Neural progenitor cell (in vitro differentiated cells): ENCODE measurements around the gene GABRG3. TPM values are rescaled to one million over a fixed set of nuclear protein-coding genes. Genes with fewer than 3 reads are reported as not detected.

Experiments
- DNase-seq: peaks from one replicate; pipeline ENCODE4 v3.0.0-alpha.2; 2016; ENCODE audit warnings: low spot score
- H2AFZ ChIP-seq: fragments of 200-600 bp; sonication (generic); replicated peaks from 2 replicates; pipeline ENCODE4 v1.6.1; 2016; ENCODE audit warnings: antibody characterized with exemption
- H3F3A ChIP-seq: fragments of 200-600 bp; sonication (generic); 2 replicates; pipeline ENCODE4 v1.6.1; 2016; ENCODE audit warnings: antibody characterized with exemption, low read depth
- H3K27ac ChIP-seq: fragments of 200-600 bp; sonication (generic); 2 replicates; pipeline ENCODE4 v1.5.1; 2016; ENCODE audit warnings: mild to moderate bottlenecking
- H3K27me3 ChIP-seq: fragments of 200-600 bp; sonication (generic); 2 replicates; pipeline ENCODE4 v1.6.1; 2016; ENCODE audit warnings: mild to moderate bottlenecking, moderate library complexity
- H3K36me3 ChIP-seq: fragments of 200-600 bp; sonication (generic); 2 replicates; pipeline ENCODE4 v1.5.1; 2016
- H3K4me1 ChIP-seq: fragments of 200-600 bp; sonication (generic); 2 replicates; pipeline ENCODE4 v1.6.1; 2016; ENCODE audit warnings: mixed run types
- H3K4me2 ChIP-seq: fragments of 200-600 bp; sonication (generic); 2 replicates; pipeline ENCODE4 v1.6.1; 2016
- H3K4me3 ChIP-seq: fragments of 200-600 bp; sonication (generic); 2 replicates; pipeline ENCODE4 v1.5.1; 2016
- H3K79me2 ChIP-seq: fragments of 200-600 bp; sonication (generic); 2 replicates; pipeline ENCODE4 v1.6.1; 2016; ENCODE audit warnings: low read depth
- H3K9ac ChIP-seq: fragments of 200-600 bp; sonication (generic); 2 replicates; pipeline ENCODE4 v1.6.1; 2016
- H3K9me3 ChIP-seq: fragments of 200-600 bp; sonication (generic); 2 replicates; pipeline ENCODE4 v1.5.1; 2016; ENCODE audit warnings: low read depth
- H4K20me1 ChIP-seq: fragments of 200-600 bp; sonication (generic); 2 replicates; pipeline ENCODE4 v1.6.1; 2016; ENCODE audit warnings: low read depth
- H3K27ac Mint-ChIP-seq: 3 replicates; pipeline ENCODE4 v1.8.0; 2021; ENCODE audit warnings: mixed read lengths
- H3K27me3 Mint-ChIP-seq: 2 replicates; pipeline ENCODE4 v1.8.0; 2022; ENCODE audit warnings: low read depth, mild to moderate bottlenecking, inconsistent platforms, moderate library complexity, mixed read lengths; ENCODE audit not compliant: insufficient read depth
- H3K36me3 Mint-ChIP-seq: 3 replicates; pipeline ENCODE4 v1.8.0; 2021; ENCODE audit warnings: mixed read lengths
- H3K4me1 Mint-ChIP-seq: 3 replicates; pipeline ENCODE4 v1.8.0; 2021; ENCODE audit warnings: mixed read lengths
- H3K4me3 Mint-ChIP-seq: 3 replicates; pipeline ENCODE4 v1.8.0; 2021; ENCODE audit warnings: mild to moderate bottlenecking, moderate library complexity, mixed read lengths
- H3K9me3 Mint-ChIP-seq: 3 replicates; pipeline ENCODE4 v1.8.0; 2020; ENCODE audit warnings: mixed read lengths
- EZH2 ChIP-seq: fragments of 200-600 bp; sonication (generic); IDR thresholded peaks from 2 replicates; pipeline ENCODE4 v1.6.1; 2017; ENCODE audit warnings: antibody characterized with exemption, mild to moderate bottlenecking, moderate library complexity
- EZH2phosphoT487 ChIP-seq: fragments of 200-600 bp; sonication (generic); IDR thresholded peaks from 2 replicates; pipeline ENCODE4 v1.6.1; 2017; ENCODE audit warnings: antibody characterized with exemption
- small RNA-seq: library from RNA; depleted of rRNA; stranded (forward); fragments of <200 nt; gene quantifications from one replicate; pipeline ENCODE3, GENCODE V24; 2015
- total RNA-seq: library from RNA; depleted of rRNA; stranded (reverse); fragments of >200 nt; gene quantifications from 2 replicates; pipeline ENCODE4 v1.2.3, GENCODE V29; 2015; ENCODE audit warnings: low replicate concordance
- TF ChIP-seq, protein P1 (sequence below): fragments of 200-600 bp; sonication (generic); IDR thresholded peaks from 2 replicates; pipeline ENCODE4 v1.5.1; 2017; ENCODE audit warnings: antibody characterized with exemption, mild to moderate bottlenecking

The GABRG3 gene
- total RNA-seq, 1 donor from 2014 or later, result 3.4 TPM

DNA sequence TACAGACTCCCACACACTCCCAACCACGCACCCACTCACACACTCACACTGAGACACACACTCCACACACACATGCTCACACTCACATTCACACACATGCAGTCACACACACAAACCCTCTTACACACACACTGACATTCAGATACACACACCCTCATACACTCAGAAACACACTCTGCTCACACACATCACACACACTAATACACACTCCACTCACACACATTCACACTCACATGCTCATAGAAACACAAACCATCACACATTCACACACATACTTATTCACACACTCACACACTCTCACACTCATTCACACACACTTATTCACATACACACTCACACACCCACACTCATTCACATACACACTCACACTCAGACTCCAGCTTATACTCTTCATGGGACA is 618.8 kb downstream of the GABRG3 start:
- Histone ChIP-seq H3K27me3 (no peaks in the 10 kb centered on the region), H3F3A (no peaks in the 10 kb centered on the region), H3K27ac (no peak overlapping the region), H3K4me1 (peaks cover 11% of the 10 kb centered on the region), H3K79me2 (no peaks in the 10 kb centered on the region), H4K20me1 (no peaks in the 10 kb centered on the region), H3K9me3 (no peaks in the 10 kb centered on the region), H2AFZ (no peak overlapping the region), H3K36me3 (no peaks in the 10 kb centered on the region), H3K4me2 (no peak overlapping the region), H3K4me3 (no peak overlapping the region), H3K9ac (no peak overlapping the region)
- Mint-ChIP-seq H3K27me3 (peaks cover 9% of the 10 kb centered on the region), H3K4me3 (no peak overlapping the region), H3K36me3 (no peaks in the 10 kb centered on the region), H3K4me1 (peaks cover 4% of the 10 kb centered on the region), H3K9me3 (no peaks in the 10 kb centered on the region), H3K27ac (no peak overlapping the region)
- DNase-seq, result no peak
- TF ChIP-seq, protein P1, sequence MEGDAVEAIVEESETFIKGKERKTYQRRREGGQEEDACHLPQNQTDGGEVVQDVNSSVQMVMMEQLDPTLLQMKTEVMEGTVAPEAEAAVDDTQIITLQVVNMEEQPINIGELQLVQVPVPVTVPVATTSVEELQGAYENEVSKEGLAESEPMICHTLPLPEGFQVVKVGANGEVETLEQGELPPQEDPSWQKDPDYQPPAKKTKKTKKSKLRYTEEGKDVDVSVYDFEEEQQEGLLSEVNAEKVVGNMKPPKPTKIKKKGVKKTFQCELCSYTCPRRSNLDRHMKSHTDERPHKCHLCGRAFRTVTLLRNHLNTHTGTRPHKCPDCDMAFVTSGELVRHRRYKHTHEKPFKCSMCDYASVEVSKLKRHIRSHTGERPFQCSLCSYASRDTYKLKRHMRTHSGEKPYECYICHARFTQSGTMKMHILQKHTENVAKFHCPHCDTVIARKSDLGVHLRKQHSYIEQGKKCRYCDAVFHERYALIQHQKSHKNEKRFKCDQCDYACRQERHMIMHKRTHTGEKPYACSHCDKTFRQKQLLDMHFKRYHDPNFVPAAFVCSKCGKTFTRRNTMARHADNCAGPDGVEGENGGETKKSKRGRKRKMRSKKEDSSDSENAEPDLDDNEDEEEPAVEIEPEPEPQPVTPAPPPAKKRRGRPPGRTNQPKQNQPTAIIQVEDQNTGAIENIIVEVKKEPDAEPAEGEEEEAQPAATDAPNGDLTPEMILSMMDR, result no peak
- TF ChIP-seq EZH2phosphoT487 (no peak), EZH2 (no peak)

Small RNA genes within 50 kb of the gene (small RNA-seq; reads per million reads assigned to genes)
- gene RNA5SP391, result not detected
- gene SERPINE4P, result not detected

Other genes starting within 250 kb of the GABRG3 start
- 8.8 and 11.1 TPM in 2 replicates for gene GABRB3, start 198.1 kb upstream of the GABRG3 start, total RNA-seq
- 3.0 and 4.4 TPM in 2 replicates for gene GABRA5, start 104.1 kb upstream of the GABRG3 start, total RNA-seq